Esophagus (tissue), 2 donors: ENCODE results near the gene PTPRJ. TPM values are rescaled to one million over a fixed set of nuclear protein-coding genes. Genes with fewer than 3 reads are reported as not detected.

Experiments
- H3K27ac ChIP-seq, 2 donors: one replicate each; pipeline ENCODE4 v1.5.1; 2013; ENCODE audit warnings: low read depth in 2 of 2, mild to moderate bottlenecking in 2 of 2, inconsistent platforms in 1 of 2, low read length in 1 of 2, moderate library complexity in 1 of 2
- H3K27me3 ChIP-seq, 2 donors: one replicate each; pipeline ENCODE4 v1.6.1; 2013; ENCODE audit warnings: low read length in 2 of 2, control low read depth in 1 of 2, mild to moderate bottlenecking in 1 of 2; ENCODE audit not compliant: insufficient read depth in 2 of 2, control insufficient read depth in 1 of 2
- H3K36me3 ChIP-seq, 2 donors: one replicate each; pipeline ENCODE4 v1.6.1; 2013; ENCODE audit warnings: low read length in 1 of 2; ENCODE audit not compliant: control insufficient read depth in 2 of 2, insufficient read depth in 2 of 2
- H3K4me1 ChIP-seq, 2 donors: one replicate each; pipeline ENCODE4 v1.6.1; 2013; ENCODE audit warnings: low read length in 1 of 2; ENCODE audit not compliant: control insufficient read depth in 2 of 2, insufficient read depth in 2 of 2
- H3K4me3 ChIP-seq, 2 donors: one replicate each; pipeline ENCODE4 v1.5.1; 2013; ENCODE audit warnings: low read length in 2 of 2, mild to moderate bottlenecking in 2 of 2, low read depth in 1 of 2, moderate library complexity in 1 of 2
- H3K9me3 ChIP-seq, 2 donors: one replicate each; pipeline ENCODE4 v1.6.1; 2013; ENCODE audit warnings: mild to moderate bottlenecking in 2 of 2, low read depth in 1 of 2, low read length in 1 of 2, moderate library complexity in 1 of 2; ENCODE audit not compliant: control insufficient read depth in 2 of 2, insufficient read depth in 1 of 2
- WGBS, 2 donors: extraction: QIAGEN DNeasy Blood & Tissue Kit; methylation state at CpG; one replicate each; pipeline ENCODE4 v1.1.7; 2013; 5-methylcytosine and 5-hydroxymethylcytosine counted together
- polyA plus RNA-seq, 2 donors: library from polyadenylated mRNA; stranded (reverse); fragments of 200-250 nt; gene quantifications; one replicate each; pipeline ENCODE4 v1.2.3, GENCODE V29; 2013
- donor health status: healthy with polysubstance abuse.
- donor health status: Bipolar disorder and iron deficiency.

Gene PTPRJ
- polyA plus RNA-seq, 2 donors: 0.47 to 0.55 TPM

DNA sequence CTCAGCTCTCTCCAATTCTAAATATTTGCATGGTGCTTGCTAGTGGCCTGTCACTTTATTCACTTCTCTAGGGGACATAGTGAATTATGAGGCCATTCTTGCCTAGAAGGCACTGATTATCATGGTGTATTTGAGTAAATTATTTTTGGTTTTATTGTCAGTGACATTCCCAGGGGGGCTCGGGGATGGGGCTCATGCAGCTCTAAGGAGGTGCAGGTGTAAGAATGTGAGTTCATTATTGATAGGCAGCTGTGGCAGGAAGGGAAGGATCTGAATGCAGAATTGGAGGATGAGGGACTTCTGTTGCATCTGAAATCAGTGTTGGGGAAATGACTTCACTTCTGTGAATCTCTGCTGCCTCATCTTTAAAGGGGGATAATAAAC lies 182.5 kb downstream of the PTPRJ start:
- Histone ChIP-seq H3K36me3 (no peaks in the 10 kb centered on the region), H3K27me3 (no peaks in the 10 kb centered on the region), H3K4me1 (no peaks in the 10 kb centered on the region), H3K27ac (no peak overlapping the region), H3K9me3 (no peaks in the 10 kb centered on the region), H3K4me3 (no peak overlapping the region)
- WGBS, 2 donors: 83 to 88% methylated on average over 1 of the region's 1 CpG

GRCh38 chr11:48163360-48164100 lies 183.2 kb downstream of the PTPRJ start:
- H3K9me3 ChIP-seq: no peaks in the 10 kb centered on the region
- no peak overlapping the region for H3K4me3 ChIP-seq
- H3K36me3 ChIP-seq: no peaks in the 10 kb centered on the region
- H3K27ac ChIP-seq: no peak overlapping the region
- H3K4me1 ChIP-seq: no peaks in the 10 kb centered on the region
- 94 to 95% methylated on average over 12 of the region's 12 CpGs for WGBS, 2 donors
- no peaks in the 10 kb centered on the region for H3K27me3 ChIP-seq

GRCh38 chr11:48164836-48165235 lies 184.5 kb downstream of the PTPRJ start:
- Histone ChIP-seq H3K36me3 (no peaks in the 10 kb centered on the region), H3K27ac (no peak overlapping the region), H3K4me3 (no peak overlapping the region), H3K4me1 (no peaks in the 10 kb centered on the region), H3K27me3 (no peaks in the 10 kb centered on the region), H3K9me3 (no peaks in the 10 kb centered on the region)

DNA sequence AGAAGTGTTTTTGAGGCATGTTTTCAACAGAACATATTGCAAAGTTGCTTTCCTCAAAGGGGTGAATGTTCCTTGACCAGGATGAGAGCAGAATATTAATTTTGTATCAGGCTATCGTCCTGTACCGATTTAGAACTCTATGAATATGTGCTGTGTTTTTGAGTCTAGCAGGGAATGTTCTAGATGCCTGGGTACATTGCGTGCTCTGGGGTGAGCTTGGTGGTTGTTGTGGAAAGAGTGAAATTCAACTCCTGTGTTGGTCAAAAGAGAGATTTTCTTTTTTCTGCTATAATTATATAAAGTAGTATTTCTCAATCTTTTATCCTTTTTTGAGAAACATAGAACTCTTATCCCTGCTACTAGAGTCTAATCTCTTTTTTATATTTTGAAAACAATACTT lies 185.1 kb downstream of the PTPRJ start:
- Histone ChIP-seq H3K27ac (no peak overlapping the region), H3K27me3 (no peaks in the 10 kb centered on the region), H3K4me1 (no peaks in the 10 kb centered on the region), H3K4me3 (no peak overlapping the region), H3K9me3 (no peaks in the 10 kb centered on the region), H3K36me3 (no peaks in the 10 kb centered on the region)
- 90 to 98% methylated on average over 3 of the region's 3 CpGs for WGBS, 2 donors

DNA sequence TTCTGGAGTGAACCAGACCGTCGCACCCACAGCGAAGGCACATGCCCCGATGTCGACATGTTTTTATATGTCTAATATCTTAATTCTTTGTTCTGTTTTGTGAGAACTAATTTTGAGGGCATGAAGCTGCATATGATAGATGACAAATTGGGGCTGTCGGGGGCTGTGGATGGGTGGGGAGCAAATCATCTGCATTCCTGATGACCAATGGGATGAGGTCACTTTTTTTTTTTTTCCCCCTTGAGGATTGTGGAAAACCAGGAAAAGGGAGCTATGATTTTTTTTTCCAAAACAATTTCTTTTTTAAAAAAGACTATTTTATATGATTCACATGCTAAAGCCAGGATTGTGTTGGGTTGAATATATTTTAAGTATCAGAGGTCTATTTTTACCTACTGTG lies 187.0 kb downstream of the PTPRJ start:
- WGBS, 2 donors: 91 to 96% methylated on average over 6 of the region's 6 CpGs
- Histone ChIP-seq H3K4me1 (no peaks in the 10 kb centered on the region), H3K27me3 (no peaks in the 10 kb centered on the region), H3K4me3 (no peak overlapping the region), H3K27ac (no peak overlapping the region), H3K9me3 (no peaks in the 10 kb centered on the region), H3K36me3 (no peaks in the 10 kb centered on the region)

DNA sequence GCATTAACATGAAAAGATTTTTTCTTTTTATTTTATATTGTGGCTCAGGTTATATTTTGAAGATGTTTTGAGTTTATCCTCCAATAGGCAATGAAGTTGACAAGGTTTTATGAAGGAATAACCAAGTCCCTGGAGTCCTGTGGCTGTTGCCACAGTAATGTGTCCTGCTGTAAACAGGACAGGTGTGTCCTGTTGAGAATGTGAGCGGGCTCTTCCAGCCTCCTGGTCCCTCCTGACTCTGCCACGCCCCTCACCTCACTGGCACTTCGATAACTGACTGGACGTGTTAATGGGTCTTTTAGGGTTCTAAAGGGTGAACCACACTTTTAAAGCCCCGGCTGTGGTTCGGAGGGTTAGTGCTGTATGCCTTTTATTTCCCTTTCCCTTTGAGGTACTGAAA lies 188.5 kb downstream of the PTPRJ start:
- H3K36me3 ChIP-seq: no peaks in the 10 kb centered on the region
- H3K4me1 ChIP-seq: no peaks in the 10 kb centered on the region
- 82 to 89% methylated on average over 6 of the region's 6 CpGs for WGBS, 2 donors
- no peaks in the 10 kb centered on the region for H3K9me3 ChIP-seq
- H3K4me3 ChIP-seq: no peak overlapping the region
- no peak overlapping the region for H3K27ac ChIP-seq
- no peaks in the 10 kb centered on the region for H3K27me3 ChIP-seq

DNA sequence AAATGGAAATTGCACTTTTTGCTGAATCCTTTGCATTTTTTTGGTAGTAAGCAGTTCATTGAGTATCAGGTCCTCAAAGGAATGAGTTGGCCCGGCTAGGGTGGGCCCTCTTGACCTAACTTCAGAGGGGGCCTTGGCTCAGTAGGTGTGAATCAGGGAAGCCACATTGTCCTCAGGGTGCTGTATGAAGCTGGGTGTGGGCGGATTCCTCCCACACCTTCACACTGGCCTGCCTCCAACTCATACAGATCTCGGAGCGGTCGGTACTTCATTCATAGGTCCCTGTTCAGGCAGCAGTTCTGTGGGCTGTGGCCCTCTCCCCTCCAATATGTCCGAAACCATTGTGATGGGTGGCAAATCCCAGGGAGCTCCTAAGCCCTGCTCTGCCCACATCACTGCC lies 188.9 kb downstream of the PTPRJ start:
- no peaks in the 10 kb centered on the region for H3K4me1 ChIP-seq
- no peak overlapping the region for H3K4me3 ChIP-seq
- no peaks in the 10 kb centered on the region for H3K36me3 ChIP-seq
- 52 to 67% methylated on average over 6 of the region's 6 CpGs for WGBS, 2 donors
- no peaks in the 10 kb centered on the region for H3K27me3 ChIP-seq
- no peak overlapping the region for H3K27ac ChIP-seq
- H3K9me3 ChIP-seq: no peaks in the 10 kb centered on the region

GRCh38 chr11:48169717-48170116 lies 189.4 kb downstream of the PTPRJ start:
- Histone ChIP-seq H3K36me3 (no peaks in the 10 kb centered on the region), H3K4me3 (no peak overlapping the region), H3K27me3 (no peaks in the 10 kb centered on the region), H3K9me3 (no peaks in the 10 kb centered on the region), H3K4me1 (no peaks in the 10 kb centered on the region), H3K27ac (no peak overlapping the region)
- 67 to 88% methylated on average over 7 of the region's 7 CpGs for WGBS, 2 donors

- Histone ChIP-seq H3K36me3 (no peaks in the 10 kb centered on the region), H3K27ac (peak overlapping the region in 1 of 2 donors; percentile 16), H3K27me3 (no peaks in the 10 kb centered on the region), H3K9me3 (no peaks in the 10 kb centered on the region), H3K4me3 (no peak overlapping the region), H3K4me1 (no peaks in the 10 kb centered on the region)
- WGBS, 2 donors: 59 to 60% methylated on average over 10 of the region's 10 CpGs
These were observed 190.2 kb downstream of the PTPRJ start for GRCh38 chr11:48170241-48171233.
